Posterior cingulate gyrus (tissue), 11 donors: Measurements from ENCODE around the gene SRSF8.
"Not testable (repeated sequence)": the region's sequence is repeated elsewhere in the genome, so short reads cannot be mapped to it uniquely, and the experiment has no call there.

Experiments used
- DNase-seq, 10 donors: peaks; one replicate each; pipeline versions ENCODE4 v3.0.0 to v3.0.0-alpha.2; 2020 to 2021; ENCODE audit warnings: mixed read lengths in 3 of 10
- intact Hi-C: fragments of 100-400 bp; cut with DNase I; formaldehyde crosslinking; loops from one replicate; pipeline ENCODE4 v1.15.1; 2023

SRSF8 gene

DNA sequence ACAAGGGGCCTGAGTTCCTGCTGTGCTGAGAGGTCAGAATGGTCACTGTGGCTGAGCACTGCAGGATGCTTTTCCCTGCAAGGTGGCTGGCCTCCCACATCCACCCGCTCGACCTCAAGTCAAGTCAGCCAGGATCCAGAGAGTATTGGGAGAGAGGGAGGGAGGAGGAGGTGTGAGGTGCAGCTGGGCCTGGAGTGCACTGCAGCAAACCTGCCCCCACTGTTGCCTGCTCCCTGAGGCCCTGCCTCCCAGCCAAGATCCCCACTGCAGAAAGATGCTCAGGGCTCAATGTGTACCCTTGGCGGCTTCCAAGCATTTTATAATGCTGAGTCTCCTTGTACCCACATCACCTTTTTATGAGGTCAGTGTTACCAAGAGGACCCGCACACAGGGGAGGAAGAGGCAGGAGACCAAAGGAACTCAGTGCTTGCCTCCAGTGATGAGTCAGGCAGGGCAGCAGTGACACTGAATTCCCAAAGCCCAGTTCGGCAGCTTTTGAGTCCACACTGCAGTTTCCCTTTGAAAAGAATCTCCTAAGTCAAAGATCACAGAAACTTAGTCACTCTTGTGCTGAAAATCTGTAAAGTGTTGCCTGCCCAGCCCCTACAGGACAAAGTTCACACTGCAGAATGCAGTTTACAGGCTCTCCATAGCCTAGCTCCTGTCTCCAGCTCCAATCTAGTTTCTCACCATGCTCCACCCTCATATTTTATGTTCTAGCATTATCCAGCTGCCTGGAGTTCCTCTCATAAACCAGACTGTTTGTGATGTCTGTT lies 26.0 kb downstream of the SRSF8 start:
- no peak for DNase-seq
- intact Hi-C loops: loop anchor here (10.0 kb wide), 1 partner anchor 52 kb away; no protein-coding TSS in a partner anchor

- DNase-seq: no peak
- intact Hi-C loops: loop anchor here (10.0 kb wide), 1 partner anchor 51 kb away; no protein-coding TSS in a partner anchor
Measured at GRCh38 chr11:95093548-95093947, 26.8 kb downstream of the SRSF8 start.

GRCh38 chr11:95095858-95096587 lies 29.3 kb downstream of the SRSF8 start:
- intact Hi-C loops: loop anchor here (10.0 kb wide), 1 partner anchor 49 kb away; no protein-coding TSS in a partner anchor
- DNase-seq: no peak

- no peak for DNase-seq
- intact Hi-C loops: loop anchor here (10.0 kb wide), 1 partner anchor 48 kb away; no protein-coding TSS in a partner anchor
Measured at GRCh38 chr11:95097209-95097608, 30.5 kb downstream of the SRSF8 start.

- DNase-seq: no peak
- intact Hi-C loops: loop anchor here (10.0 kb wide), 1 partner anchor 46 kb away; no protein-coding TSS in a partner anchor
Measured at GRCh38 chr11:95098826-95099225, 32.1 kb downstream of the SRSF8 start.

- intact Hi-C loops: no loop called here
- DNase-seq: no peak
Measured at GRCh38 chr11:95100191-95100648, 33.5 kb downstream of the SRSF8 start.

GRCh38 chr11:95100856-95101507 lies 34.3 kb downstream of the SRSF8 start:
- intact Hi-C loops: no loop called here
- no peak for DNase-seq

DNA sequence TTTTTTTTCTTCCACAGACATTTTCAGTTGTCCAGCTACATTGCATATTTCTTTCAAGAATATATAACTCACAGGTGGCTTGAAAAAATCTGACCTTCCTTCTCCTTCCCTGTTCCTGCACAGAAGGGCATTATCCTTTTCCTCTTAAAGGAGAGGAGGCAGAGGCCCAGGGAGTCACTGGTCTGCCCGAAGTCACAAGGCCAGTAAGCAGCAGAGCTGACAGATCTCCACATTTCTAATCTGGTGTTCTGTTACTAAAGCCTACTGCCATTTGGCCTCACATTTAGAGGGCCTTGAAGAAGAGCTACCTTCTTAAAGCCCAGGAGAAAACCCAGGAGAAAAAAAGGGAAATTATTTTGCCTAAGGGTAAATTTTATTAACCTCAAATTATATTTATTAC lies 35.2 kb downstream of the SRSF8 start:
- intact Hi-C loops: no loop called here

DNA sequence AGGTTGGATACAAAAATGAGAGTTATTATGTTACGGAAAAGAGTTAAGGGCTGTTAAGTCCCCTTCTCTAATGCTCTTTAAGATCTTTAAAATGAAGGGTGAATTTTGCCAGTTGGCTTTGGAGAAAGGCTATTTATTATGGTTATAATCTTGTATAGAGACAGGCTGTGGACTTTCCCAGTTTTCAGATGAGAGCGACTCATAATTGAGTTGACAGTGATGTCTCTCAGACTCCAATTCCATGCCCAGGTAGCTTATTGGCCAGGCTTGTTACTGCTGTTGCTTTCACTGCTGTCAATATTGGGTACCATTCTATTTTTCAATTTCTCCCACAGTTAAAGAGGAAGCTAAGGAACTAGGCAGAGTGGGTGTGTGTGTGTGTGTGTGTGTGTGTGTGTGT lies 36.0 kb downstream of the SRSF8 start:
- DNase-seq: no peak
- intact Hi-C loops: no loop called here

More for the DNA sequence above, 35.2 kb downstream of the SRSF8 start:
- DNase-seq: no peak

GRCh38 chr11:95103701-95104100 lies 37.0 kb downstream of the SRSF8 start:
- DNase-seq: no peak
- intact Hi-C loops: no loop called here

GRCh38 chr11:95104121-95104830 lies 37.6 kb downstream of the SRSF8 start:
- no peak for DNase-seq
- intact Hi-C loops: no loop called here

DNA sequence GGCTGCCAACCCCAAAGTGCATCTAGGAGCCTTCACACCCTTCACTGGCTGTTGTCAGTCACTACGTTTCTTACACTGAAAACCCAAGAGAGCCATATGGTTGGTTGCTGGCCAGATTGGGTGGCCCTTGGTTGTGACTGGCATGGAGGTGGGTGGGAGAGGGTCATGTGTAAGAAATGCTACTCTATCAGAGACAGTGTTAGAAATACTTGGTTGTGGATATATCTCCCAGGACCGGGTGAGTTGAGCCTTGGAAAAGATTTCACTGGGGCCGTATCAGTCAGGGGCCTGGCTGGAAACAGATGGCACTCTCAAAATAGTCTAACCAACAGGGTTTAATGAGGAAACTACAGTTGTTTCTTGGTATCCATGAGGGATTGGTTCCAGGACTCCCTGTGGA lies 38.1 kb downstream of the SRSF8 start:
- intact Hi-C loops: no loop called here
- DNase-seq: no peak

DNA sequence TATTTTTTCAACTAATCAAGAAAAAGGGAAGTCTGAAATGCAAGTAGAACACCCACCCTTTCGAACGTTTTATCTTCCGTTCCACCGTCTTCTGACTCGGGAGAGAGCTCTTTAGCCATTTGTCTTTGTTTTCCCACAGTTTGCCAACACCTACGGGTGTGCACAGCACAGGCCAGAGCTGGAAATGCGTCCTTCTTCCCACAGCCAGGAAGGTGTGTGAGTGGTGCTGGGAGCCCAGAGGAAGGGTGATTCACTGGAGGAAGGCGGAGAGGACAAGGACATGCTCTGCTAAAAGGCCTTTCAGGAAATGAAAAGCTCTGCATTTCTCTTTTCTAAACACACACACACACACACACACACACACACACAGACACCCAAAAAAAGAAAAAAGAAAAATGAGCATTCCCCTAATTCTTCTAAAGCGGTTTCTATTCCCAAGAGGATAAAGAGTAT lies 41.5 kb downstream of the SRSF8 start:
- peak in 7 of 10 donors; percentile 27 to 91 (median 57) for DNase-seq
- intact Hi-C loops: no loop called here

GRCh38 chr11:95108671-95109551 lies 42.2 kb downstream of the SRSF8 start:
- intact Hi-C loops: no loop called here
- no peak for DNase-seq

DNA sequence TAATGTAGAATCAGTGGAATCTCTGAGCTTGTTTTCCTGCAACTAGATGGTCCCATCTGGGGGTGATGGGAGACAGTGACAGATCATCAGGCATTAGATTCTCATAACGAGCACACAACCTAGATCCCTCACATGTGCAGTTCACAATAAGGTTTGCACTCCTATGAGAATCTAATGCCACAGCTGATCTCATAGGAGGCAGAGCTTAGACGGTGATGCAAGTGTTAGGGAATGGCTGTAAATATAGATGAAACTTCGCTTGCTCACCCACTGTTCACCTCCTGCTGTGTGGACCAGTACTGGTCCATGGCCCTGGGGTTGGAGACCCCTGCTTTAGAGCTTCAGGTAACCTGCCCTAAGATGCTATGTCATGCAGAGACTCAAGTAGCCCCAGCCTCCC lies 44.8 kb downstream of the SRSF8 start:
- DNase-seq, intact Hi-C loops: not testable (repeated sequence)

GRCh38 chr11:95111923-95112540 lies 45.3 kb downstream of the SRSF8 start:
- intact Hi-C loops: no loop called here
- DNase-seq: no peak

- intact Hi-C loops: no loop called here
- DNase-seq: no peak
Measured at GRCh38 chr11:95115597-95115996, 48.9 kb downstream of the SRSF8 start.

DNA sequence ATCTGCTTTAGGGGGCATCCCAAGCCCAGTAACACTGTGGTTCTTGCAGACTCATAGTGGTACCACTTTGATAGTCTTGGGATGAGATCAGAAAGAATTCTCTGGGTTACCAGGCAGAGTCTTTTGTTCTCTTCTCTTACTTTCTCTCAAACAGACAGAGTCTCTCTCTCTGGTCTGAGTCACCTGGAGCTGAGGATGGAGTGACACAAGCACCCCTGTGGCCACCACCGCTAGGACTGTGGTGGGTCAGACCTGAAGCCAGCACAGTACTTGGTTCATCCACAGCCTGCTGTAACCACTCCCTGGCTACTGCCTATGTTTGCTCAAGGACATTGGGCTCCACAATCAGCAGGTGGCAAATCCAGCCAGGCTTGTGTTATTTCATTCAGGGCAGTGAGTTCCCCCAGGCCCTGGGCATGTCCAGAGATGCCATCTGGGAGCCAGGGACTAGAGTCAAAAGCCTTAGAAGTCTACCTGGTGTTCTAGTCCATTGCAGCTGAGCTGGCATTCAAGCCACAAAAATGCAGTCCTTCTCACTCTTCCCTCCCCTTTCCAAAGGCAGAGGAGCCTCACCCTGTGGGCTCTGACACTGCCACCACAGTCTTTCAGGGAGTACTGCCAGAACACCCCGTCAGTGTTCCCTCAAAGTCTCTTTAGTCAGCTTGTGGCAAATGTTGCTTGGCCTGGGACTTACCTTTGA lies 52.8 kb downstream of the SRSF8 start:
- no peak for DNase-seq
- intact Hi-C loops: no loop called here
